ENCODE measurements around the gene AKAP6.

AKAP6 gene

DNA sequence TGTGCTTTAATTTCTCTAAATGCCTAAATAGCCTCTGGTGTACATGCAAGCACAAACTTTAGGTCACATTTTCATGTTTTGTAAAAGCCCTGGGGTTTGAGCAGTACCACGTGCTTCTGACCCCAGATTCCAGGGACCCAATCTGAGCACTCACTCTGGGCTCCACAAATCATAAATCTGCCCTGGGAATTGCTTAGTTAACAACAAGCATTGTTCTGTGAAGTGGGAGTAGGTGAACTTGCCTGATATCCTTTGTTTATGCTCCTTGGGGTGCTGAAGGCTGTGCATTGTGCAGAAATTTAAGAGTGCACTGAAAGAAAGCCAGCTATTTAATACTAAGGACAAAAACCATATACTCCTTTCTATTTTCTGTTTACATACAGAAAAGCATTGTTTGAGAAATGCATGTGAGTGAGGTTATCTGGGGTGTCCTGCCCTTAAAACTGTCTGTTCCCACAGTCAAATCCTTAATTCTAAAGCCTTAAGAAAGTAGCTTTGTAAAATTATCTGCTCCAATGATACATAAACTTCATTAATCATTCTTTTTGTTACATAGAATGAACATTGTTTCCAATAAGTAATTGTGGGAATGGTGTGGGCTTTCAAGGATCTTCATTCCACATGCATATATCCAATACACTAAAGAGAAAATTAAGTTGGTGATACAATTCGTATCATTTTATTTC, 351.0 kb downstream of the AKAP6 start:
- FAIRE-seq: no peak

DNA sequence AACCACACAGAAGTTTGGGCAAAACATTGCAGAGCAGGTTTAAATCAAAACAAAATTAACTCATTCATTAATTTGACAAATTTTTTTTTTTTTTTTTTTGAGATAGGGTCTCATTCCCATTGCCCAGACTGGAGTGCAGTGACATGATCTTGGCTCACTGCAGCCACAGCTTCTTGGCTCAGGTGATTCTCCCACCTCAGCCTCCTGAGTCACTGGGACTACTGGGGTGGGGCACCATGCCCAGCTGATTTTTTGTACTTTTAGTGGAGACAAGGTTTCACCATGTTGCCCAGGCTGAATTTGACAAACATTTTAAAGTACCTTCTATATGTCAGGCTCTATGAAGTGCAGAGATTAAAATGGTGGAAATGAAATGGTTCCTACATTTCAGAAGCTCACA, 352.5 kb downstream of the AKAP6 start:
- no peak for FAIRE-seq

DNA sequence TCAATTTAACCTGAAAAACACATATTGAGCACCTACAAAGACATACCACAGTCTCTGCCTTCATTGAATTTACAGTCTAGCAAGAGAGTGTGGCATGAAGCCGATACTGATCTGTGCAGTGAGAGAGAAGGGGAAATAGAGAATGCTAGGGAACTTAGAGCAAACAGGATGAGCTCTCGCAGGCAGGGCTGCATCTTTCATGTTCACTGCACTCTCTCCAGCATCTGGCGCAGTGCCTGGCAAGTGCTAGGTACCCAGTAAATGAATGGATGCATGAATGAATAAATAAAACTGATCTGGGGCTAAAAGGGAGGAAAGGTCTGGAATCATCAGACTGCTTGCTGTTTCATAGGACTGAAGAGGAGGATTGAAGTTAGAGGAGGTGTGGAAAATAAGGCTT, 353.1 kb downstream of the AKAP6 start:
- no peak for FAIRE-seq

DNA sequence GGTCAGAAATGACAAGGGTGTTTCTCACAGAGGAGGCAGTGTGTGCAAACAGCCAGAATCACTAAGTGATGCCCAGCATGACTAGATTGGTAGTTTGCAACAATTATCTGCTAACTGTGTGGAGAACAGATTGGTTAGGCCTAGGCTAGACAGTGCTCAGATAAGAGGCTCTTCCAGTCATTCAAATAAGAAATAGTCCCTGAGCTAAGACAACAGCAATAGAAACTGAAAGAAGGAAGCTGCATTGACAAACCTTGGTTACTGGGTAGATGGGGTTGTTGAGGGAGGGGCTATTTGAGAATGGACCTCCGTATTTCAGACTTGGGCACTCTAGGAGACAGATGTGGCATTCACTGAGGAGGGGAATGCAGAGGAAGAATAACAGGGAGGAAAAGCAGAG, 354.6 kb downstream of the AKAP6 start:
- FAIRE-seq: no peak

- FAIRE-seq: no peak
Measured at GRCh38 chr14:32688941-32689340, 359.8 kb downstream of the AKAP6 start.

- no peak for FAIRE-seq
Measured at GRCh38 chr14:32692441-32692840, 363.3 kb downstream of the AKAP6 start.

DNA sequence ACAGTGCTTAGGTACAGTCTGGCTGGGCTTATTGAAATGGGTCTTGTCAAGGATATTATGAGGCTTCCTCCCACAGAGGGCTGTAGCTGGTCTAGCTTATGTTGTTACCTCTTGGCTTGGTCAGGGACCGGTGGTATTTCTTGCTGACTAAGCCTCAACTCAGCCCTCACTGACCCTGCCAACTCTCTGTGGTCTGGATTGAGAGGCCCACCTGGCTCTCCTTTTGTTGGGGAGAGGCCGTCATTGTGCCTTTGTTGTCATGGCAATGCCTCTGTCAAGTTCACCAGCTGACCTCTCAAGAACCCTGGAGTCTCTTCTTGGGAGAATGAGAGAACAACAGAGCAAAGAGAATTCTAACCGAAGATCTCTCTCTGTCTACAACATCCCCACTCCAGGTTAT, 364.0 kb downstream of the AKAP6 start:
- FAIRE-seq: no peak

- no peak for FAIRE-seq
Measured at GRCh38 chr14:32694795-32695449, 365.8 kb downstream of the AKAP6 start.

DNA sequence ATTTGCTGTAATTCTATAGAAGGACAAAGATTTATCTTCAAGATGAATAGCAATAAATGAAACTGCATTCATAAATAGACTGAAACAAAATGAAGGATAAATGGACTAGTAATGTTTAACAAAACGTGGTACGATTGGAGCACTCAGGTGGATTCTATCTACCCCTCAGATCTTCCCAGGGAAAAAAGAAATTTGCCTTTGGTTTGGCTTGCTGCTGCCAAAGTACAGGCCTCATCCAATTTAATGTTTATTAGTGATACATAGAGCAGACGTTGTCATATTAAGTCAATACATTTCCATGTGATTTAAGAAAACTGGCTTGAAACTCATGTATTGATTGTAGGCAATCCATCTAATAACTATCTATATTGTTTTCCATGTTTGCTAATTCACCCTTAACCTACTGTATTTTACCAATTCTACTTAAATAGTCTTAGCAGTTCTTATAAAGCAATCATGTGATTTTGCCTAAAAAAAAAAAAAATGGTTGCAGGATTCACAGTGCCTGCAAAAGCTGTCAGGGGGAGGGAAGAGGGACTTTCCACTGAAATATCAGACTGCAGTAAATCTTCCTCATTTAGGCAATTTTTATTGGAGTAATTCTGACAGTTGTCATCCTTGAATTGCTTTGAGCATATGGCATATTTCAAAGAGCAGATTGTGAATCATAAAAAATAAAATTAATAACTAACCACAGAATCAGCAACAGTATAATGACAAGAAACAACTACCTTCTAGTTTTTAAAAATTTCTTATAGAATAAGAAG, 367.4 kb downstream of the AKAP6 start:
- no peak for FAIRE-seq

GRCh38 chr14:32697114-32697513, 368.0 kb downstream of the AKAP6 start:
- no peak for FAIRE-seq

GRCh38 chr14:32697704-32698103, 368.6 kb downstream of the AKAP6 start:
- no peak for FAIRE-seq

GRCh38 chr14:32698831-32699230, 369.7 kb downstream of the AKAP6 start:
- no peak for FAIRE-seq

DNA sequence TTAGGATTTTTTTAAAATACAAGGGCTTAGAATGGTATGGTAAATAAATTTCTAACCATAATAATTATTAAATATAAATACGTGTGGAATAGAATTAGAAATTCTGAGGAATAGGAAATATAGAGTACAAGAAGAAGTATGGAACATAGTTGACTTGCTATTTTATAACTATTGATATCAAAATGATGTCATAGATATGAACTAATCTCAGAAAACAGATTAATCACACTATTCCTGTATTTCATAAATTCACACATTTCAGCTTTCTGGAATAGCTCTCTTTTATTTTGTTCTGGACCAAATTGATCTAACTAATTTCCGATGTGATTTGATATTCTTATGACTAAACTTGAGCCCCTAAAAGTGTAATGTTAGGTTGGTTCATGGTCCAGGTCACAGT, 372.4 kb downstream of the AKAP6 start:
- FAIRE-seq: no peak

DNA sequence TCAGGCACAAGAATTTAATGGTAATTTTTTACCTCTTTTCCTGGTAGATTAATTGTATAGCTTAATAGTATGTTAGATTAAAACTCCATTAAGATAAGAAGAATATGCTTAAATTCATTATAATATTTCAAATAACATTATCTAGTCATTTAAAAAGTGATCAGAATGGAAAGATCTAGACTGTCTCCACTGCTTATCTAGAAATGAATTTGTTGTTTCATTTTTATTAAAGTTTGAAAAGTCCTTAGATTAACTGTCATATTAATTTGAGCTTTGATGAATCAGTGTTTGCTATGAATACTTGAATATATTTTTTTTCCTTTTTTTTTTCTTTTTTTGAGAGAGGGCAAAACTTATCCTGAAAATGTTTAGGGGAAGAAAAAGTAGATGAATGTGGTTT, 373.0 kb downstream of the AKAP6 start:
- peak; percentile 14 for FAIRE-seq

GRCh38 chr14:32702562-32702961, 373.5 kb downstream of the AKAP6 start:
- no peak for FAIRE-seq

- no peak for FAIRE-seq
Measured at GRCh38 chr14:32703183-32703621, 374.1 kb downstream of the AKAP6 start.

- peak; percentile 18 for FAIRE-seq
Measured at GRCh38 chr14:32706721-32707519, 377.8 kb downstream of the AKAP6 start.

GRCh38 chr14:32707742-32708500, 378.8 kb downstream of the AKAP6 start:
- no peak for FAIRE-seq

GRCh38 chr14:32709027-32709426, 379.9 kb downstream of the AKAP6 start:
- FAIRE-seq: no peak

DNA sequence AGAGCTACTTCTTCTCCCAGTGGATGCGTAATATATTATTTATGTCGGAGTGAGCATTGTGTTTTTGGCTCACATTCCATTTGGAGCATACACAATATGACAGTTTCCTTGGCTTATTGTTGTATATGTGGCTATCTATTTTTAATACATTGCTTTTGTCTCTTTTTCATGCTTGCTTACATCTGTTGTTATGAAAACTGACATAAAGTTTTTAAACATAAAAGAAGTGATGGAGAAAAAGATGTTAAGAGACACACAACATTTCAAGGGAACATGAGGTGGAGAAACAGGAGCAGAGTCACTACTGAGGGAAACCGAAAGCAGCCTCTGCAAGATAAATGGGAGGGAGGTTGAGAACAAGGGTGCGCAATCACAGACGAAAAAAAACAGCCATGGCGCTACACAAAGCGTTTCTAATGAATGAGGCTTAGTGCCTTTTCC, 381.2 kb downstream of the AKAP6 start:
- FAIRE-seq: no peak

GRCh38 chr14:32710731-32711680, 381.9 kb downstream of the AKAP6 start:
- no peak for FAIRE-seq
